Fibroblast of villous mesenchyme (primary cell): ENCODE measurements around the gene ZNF282. TPM values are rescaled to one million over a fixed set of nuclear protein-coding genes. Genes with fewer than 3 reads are reported as not detected.
A peak's percentile ranks its signal among the peaks of the same experiment; 100 is the strongest.
"Not testable (repeated sequence)": the region's sequence is repeated elsewhere in the genome, so short reads cannot be mapped to it uniquely, and the experiment has no call there.

Experiments used
- DNase-seq: peaks from one replicate; pipeline ENCODE4 v3.0.0-alpha.2; 2010; ENCODE audit warnings: low read depth
- H3K4me3 ChIP-seq: 2 replicates; pipeline ENCODE4 v1.5.1; 2011; ENCODE audit warnings: low read depth, mild to moderate bottlenecking, low read length
- CTCF ChIP-seq: IDR thresholded peaks from 2 replicates; pipeline ENCODE4 v1.5.1; 2012; ENCODE audit warnings: low read depth, mild to moderate bottlenecking, low read length; ENCODE audit not compliant: insufficient read depth
- total RNA-seq: library from RNA; depleted of rRNA; stranded (reverse); fragments of >200 nt; gene quantifications from 2 replicates; pipeline ENCODE4 v1.2.3, GENCODE V29; 2012

Gene ZNF282
- total RNA-seq, 1 donor: 21.6 TPM

- H3K4me3 ChIP-seq: peak overlapping the region; percentile 89
- DNase-seq: no peak
- no peak for TF ChIP-seq CTCF
Measured at GRCh38 chr7:149240637-149241036, 45.3 kb downstream of the ZNF282 start.

- H3K4me3 ChIP-seq: no peak overlapping the region
- TF ChIP-seq CTCF: no peak
- DNase-seq: no peak
Measured at GRCh38 chr7:149241696-149242095, 46.4 kb downstream of the ZNF282 start.

- no peak for DNase-seq
- H3K4me3 ChIP-seq: no peak overlapping the region
- TF ChIP-seq CTCF: no peak
Measured at GRCh38 chr7:149245244-149245643, 49.9 kb downstream of the ZNF282 start.

- TF ChIP-seq CTCF: no peak
- H3K4me3 ChIP-seq: no peak overlapping the region
- peak; percentile 13 for DNase-seq
Measured at GRCh38 chr7:149245744-149246143, 50.4 kb downstream of the ZNF282 start.

GRCh38 chr7:149248777-149249176 is 53.4 kb downstream of the ZNF282 start:
- no peak overlapping the region for H3K4me3 ChIP-seq
- no peak for DNase-seq
- no peak for TF ChIP-seq CTCF

GRCh38 chr7:149250151-149250550 is 54.8 kb downstream of the ZNF282 start:
- not testable (repeated sequence) for DNase-seq, H3K4me3 ChIP-seq

GRCh38 chr7:149251518-149251917 is 56.2 kb downstream of the ZNF282 start:
- not testable (repeated sequence) for DNase-seq, H3K4me3 ChIP-seq

- H3K4me3 ChIP-seq: no peak overlapping the region
- no peak for DNase-seq
- no peak for TF ChIP-seq CTCF
Measured at GRCh38 chr7:149252378-149252777, 57.0 kb downstream of the ZNF282 start.
